Panc1 (cell line): ENCODE data around the gene BOLA1. TPM values are rescaled to one million over a fixed set of nuclear protein-coding genes. Genes with fewer than 3 reads are reported as not detected.

Experiments used
- ATAC-seq: fragments of 200-7000 bp; cut with Tn5 transposase; 2 replicates; pipeline ENCODE4 v1.9.1; 2020; ENCODE audit warnings: mild to moderate bottlenecking, moderate library complexity
- BruUV-seq: library from RNA; stranded (reverse); fragments of 400-500 nt; replicated peaks from 2 replicates; lab custom pipeline; 2021; lab: Mats Ljungman, UMichigan
- CTCF ChIA-PET: fragments of 300-600 bp; sonication (Branson Sonifier 250); formaldehyde crosslinking; loops from one replicate; lab custom pipeline; 2022; ENCODE audit warnings: antibody characterized with exemption; lab: Charles Lee
- POLR2A ChIA-PET: fragments of 300-600 bp; sonication (Branson Sonifier 250); formaldehyde crosslinking; loops from one replicate; lab custom pipeline; 2022; ENCODE audit warnings: antibody characterized with exemption; lab: Charles Lee
- DNase-seq: peaks from one replicate; pipeline ENCODE4 v3.0.0-alpha.2; 2010; ENCODE audit warnings: low read depth, low spot score
- H3K27ac ChIP-seq: 2 replicates; pipeline ENCODE4 v1.5.1; 2011; ENCODE audit warnings: mild to moderate bottlenecking, low read length, inconsistent platforms
- H3K27me3 ChIP-seq: fragments of 200-500 bp; sonication (Bioruptor generic); 2 replicates; pipeline ENCODE4 v1.6.0; 2014; ENCODE audit warnings: low read length, inconsistent platforms; ENCODE audit not compliant: control insufficient read depth, insufficient read depth
- H3K36me3 ChIP-seq: fragments of 200-500 bp; sonication (Bioruptor generic); 2 replicates; pipeline ENCODE4 v1.5.1; 2014; ENCODE audit warnings: inconsistent platforms, mild to moderate bottlenecking, low read length, moderate library complexity; ENCODE audit not compliant: control insufficient read depth, insufficient read depth
- H3K4me1 ChIP-seq: 2 replicates; pipeline ENCODE4 v1.5.1; 2011; ENCODE audit warnings: inconsistent platforms, mild to moderate bottlenecking, low read length, moderate library complexity; ENCODE audit not compliant: control insufficient read depth, insufficient read depth
- H3K4me3 ChIP-seq, 2 experiments: 2 replicates each; pipeline ENCODE4 v1.5.1; 2011 to 2012; ENCODE audit warnings: low read depth in 2 of 2, low read length in 2 of 2, mild to moderate bottlenecking in 2 of 2, inconsistent platforms in 1 of 2, moderate library complexity in 1 of 2
- H3K9me3 ChIP-seq: fragments of 200-500 bp; sonication (Bioruptor generic); 2 replicates; pipeline ENCODE4 v1.5.1; 2014; ENCODE audit warnings: low read depth, mild to moderate bottlenecking, inconsistent platforms, low read length, moderate library complexity; ENCODE audit not compliant: control insufficient read depth, insufficient read depth
- POLR2AphosphoS5 ChIP-seq: IDR thresholded peaks from 2 replicates; pipeline ENCODE4 v1.6.1; 2012; ENCODE audit warnings: mild to moderate bottlenecking, low read depth, low read length, moderate library complexity
- REST ChIP-seq, 2 experiments: IDR thresholded peaks; 2 replicates each; pipeline ENCODE4 v1.6.1; 2011 to 2012; ENCODE audit warnings: low read depth in 2 of 2, control low read depth in 1 of 2, low read length in 1 of 2, mild to moderate bottlenecking in 1 of 2, moderate library complexity in 1 of 2; ENCODE audit not compliant: insufficient read depth in 1 of 2
- SIN3A ChIP-seq: IDR thresholded peaks from 2 replicates; pipeline ENCODE4 v1.6.1; 2012; ENCODE audit warnings: low read depth, mild to moderate bottlenecking, low read length, moderate library complexity, borderline replicate concordance; ENCODE audit not compliant: insufficient read depth
- TCF7L2 ChIP-seq: IDR thresholded peaks from 2 replicates; pipeline ENCODE4 v1.6.1; 2011; ENCODE audit warnings: mild to moderate bottlenecking, low read depth, low read length, inconsistent platforms
- in situ Hi-C: cut with HindIII; loops from 2 replicates; pipeline ENCODE4 v1.10.0; 2016; ENCODE audit warnings: low sequenced_read_pairs, low pct_unique_long_range_greater_than_20kb
- intact Hi-C: fragments of 100-400 bp; cut with micrococcal nuclease; formaldehyde crosslinking; loops from one replicate; pipeline ENCODE4 v1.10.0; 2022; ENCODE audit not compliant: unreplicated experiment
- total RNA-seq: library from RNA; stranded (reverse); gene quantifications from one replicate; pipeline ENCODE4 v1.2.1, GENCODE V29; 2021; ENCODE audit not compliant: unreplicated experiment
- TF ChIP-seq, protein P1 (sequence below): fragments of 450-650 bp; IDR thresholded peaks from 2 replicates; pipeline ENCODE4 v1.5.1; 2017; ENCODE audit warnings: mild to moderate bottlenecking

BOLA1 gene
- total RNA-seq, 1 experiment from 2014 or later: 14.6 TPM

DNA sequence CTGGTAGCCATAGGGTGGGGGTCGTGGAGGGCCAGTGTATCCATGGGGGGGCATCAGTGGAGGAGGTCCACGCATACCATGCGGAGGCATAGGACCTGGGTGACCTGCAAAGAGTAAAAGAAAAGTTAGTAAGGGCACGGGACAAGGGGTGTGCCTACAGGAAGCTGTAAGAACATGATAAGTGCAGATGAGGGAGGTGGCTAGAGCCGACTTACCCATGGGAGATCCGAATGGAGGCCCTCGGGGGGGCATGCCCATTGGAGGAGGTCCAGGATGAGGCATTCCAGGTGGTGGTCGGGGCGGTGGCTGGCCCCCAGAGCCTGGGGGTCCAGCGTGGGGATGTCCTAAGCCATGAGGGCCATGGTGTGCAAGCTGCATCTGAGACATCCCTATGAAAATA is 24.3 kb downstream of the BOLA1 start:
- no TSS peak for BruUV-seq
- ChIA-PET POLR2A (no interaction called here), CTCF (no interaction called here)

DNA sequence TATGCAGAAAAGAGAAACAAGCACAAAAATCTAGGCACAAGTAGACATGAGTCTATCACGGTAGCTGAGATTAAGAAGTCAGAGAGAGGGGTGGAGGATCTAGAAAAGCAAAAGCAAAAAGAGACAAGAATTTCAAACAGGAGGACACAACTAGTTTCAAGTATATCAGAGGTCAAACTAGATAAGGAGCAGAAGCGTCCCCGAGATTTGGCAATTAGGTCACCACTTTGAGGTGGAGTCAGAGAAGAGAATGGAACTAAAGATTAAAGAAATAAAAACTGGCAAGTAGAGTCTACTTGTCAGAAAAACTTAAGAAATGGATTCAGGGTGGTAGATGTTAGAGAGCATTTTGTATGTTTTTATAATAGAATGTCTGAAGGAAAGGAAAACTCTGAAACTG is 26.0 kb downstream of the BOLA1 start:
- POLR2A ChIA-PET: no interaction called here
- in situ Hi-C loops (no loop called here), intact Hi-C loops (no loop called here)
- BruUV-seq: no TSS peak
- Histone ChIP-seq H3K27ac (no peak overlapping the region), H3K27me3 (no peaks in the 10 kb centered on the region), H3K9me3 (no peaks in the 10 kb centered on the region), H3K4me3 (peak overlapping the region; percentile 79 to 93; a peak in 1 of 4 replicates), H3K4me1 (peaks cover 25% of the 10 kb centered on the region), H3K36me3 (peaks cover 28% of the 10 kb centered on the region)
- ATAC-seq (no peak), DNase-seq (no peak)
- TF ChIP-seq POLR2AphosphoS5: no peak
- no peak for TF ChIP-seq REST (IDR thresholded peaks at IDR 0.05; ENCODE audit: insufficient read depth in 1 of 2, low read depth in 2 of 2, low read length in 1 of 2)
- no peak for TF ChIP-seq TCF7L2
- TF ChIP-seq, protein P1, sequence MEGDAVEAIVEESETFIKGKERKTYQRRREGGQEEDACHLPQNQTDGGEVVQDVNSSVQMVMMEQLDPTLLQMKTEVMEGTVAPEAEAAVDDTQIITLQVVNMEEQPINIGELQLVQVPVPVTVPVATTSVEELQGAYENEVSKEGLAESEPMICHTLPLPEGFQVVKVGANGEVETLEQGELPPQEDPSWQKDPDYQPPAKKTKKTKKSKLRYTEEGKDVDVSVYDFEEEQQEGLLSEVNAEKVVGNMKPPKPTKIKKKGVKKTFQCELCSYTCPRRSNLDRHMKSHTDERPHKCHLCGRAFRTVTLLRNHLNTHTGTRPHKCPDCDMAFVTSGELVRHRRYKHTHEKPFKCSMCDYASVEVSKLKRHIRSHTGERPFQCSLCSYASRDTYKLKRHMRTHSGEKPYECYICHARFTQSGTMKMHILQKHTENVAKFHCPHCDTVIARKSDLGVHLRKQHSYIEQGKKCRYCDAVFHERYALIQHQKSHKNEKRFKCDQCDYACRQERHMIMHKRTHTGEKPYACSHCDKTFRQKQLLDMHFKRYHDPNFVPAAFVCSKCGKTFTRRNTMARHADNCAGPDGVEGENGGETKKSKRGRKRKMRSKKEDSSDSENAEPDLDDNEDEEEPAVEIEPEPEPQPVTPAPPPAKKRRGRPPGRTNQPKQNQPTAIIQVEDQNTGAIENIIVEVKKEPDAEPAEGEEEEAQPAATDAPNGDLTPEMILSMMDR: no peak
- TF ChIP-seq SIN3A: no peak
- CTCF ChIA-PET: no interaction called here

More for the DNA sequence above, 24.3 kb downstream of the BOLA1 start:
- Histone ChIP-seq H3K27me3 (no peaks in the 10 kb centered on the region), H3K9me3 (no peaks in the 10 kb centered on the region), H3K4me3 (no peak overlapping the region), H3K27ac (no peak overlapping the region), H3K4me1 (peaks cover 23% of the 10 kb centered on the region), H3K36me3 (peaks cover 28% of the 10 kb centered on the region)
- DNase-seq (no peak), ATAC-seq (no peak)
- intact Hi-C loops (no loop called here), in situ Hi-C loops (no loop called here)
- TF ChIP-seq TCF7L2: no peak
- no peak for TF ChIP-seq SIN3A
- no peak for TF ChIP-seq REST (IDR thresholded peaks at IDR 0.05; ENCODE audit: insufficient read depth in 1 of 2, low read depth in 2 of 2, low read length in 1 of 2)
- TF ChIP-seq, protein P1: no peak
- no peak for TF ChIP-seq POLR2AphosphoS5
